HG02884 (cell line): Measurements from ENCODE around the gene RNF152.
A peak's percentile ranks its signal among the peaks of the same experiment; 100 is the strongest.

Experiments used
- ATAC-seq: cut with Tn5 transposase; IDR thresholded peaks from one replicate; pipeline ENCODE4 v1.9.1; 2021; ENCODE audit warnings: mild to moderate bottlenecking, moderate library complexity; ENCODE audit not compliant: unreplicated experiment

Gene RNF152

GRCh38 chr18:61894751-61895524, 2.1 kb upstream of the RNF152 start:
- no peak for ATAC-seq

- peak; percentile 76 for ATAC-seq
These were observed 1.4 kb upstream of the RNF152 start for GRCh38 chr18:61893971-61894750.

DNA sequence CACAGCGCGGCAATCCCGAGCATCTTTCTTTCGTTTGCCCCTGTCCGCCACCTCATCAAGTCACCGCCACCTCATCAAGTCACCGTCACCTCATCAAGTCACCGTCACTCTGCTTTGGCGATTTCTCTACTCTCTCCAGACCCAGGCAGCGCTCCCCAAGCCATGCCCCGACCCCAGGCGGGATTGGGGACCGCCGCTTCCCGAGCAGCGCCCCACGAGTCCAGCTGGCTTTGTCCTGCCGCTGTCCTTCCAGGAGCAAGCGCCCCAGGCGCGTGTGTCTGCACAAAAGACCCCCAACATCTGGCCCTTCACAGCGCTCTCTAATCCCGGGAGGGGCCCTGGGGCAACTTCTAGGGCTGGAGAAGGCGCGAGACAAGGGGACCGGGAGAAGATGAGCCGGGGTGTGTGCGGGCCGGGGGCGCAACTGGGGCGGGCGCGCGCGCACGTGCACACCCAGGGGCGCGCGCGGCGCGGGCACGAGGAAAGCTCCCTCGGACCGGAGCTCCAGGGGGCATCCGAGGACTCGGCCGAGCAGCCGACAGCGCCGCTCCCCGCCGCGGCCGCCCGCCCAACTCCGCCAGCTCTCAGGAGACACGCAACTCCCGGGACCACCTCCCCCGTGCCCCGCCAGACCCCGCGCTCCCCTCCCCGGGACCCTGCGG, 633 bp upstream of the RNF152 start:
- peak; percentile 7 for ATAC-seq

DNA sequence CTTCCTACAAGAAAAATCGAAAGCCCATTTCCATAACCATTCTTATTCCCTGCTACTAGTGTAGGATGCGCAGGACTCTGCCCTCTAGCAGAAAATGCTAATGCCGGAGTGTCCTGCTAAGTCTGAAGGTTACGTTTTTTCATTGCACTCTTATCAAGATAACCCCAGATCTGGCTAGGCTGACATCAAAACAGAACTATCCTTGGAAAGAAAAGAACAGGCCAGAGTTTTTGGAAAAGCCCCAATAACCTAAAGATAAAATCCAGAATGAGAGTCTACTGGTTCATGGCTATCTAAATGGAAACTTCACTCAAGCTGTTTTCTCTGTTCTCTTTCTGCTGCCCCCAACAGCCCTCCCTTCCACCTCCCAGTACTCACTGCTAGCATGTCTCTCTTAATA, 913 bp downstream of the RNF152 start:
- ATAC-seq: no peak

GRCh38 chr18:61891271-61891670, 1.5 kb downstream of the RNF152 start:
- ATAC-seq: no peak

DNA sequence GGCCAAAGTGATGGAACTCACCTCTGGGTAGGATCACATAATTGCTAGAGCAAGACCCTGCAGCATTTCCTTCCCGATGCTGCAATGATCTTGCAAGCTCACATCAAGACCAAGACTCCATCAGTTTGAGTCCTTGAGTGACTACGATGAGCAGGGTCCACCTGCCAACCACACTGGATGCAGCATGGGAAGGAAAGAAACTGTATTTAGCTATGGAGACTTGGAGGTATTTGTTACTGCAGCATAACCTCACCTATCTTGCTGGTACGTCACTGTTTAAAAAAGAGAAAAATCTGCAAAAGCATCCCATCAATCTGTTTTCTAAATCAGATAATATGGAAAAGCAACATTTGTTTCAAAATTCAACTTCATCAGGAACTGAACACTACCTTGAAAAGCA, 2.5 kb downstream of the RNF152 start:
- no peak for ATAC-seq

- no peak for ATAC-seq
These were observed 3.3 kb downstream of the RNF152 start for GRCh38 chr18:61889541-61889940.

DNA sequence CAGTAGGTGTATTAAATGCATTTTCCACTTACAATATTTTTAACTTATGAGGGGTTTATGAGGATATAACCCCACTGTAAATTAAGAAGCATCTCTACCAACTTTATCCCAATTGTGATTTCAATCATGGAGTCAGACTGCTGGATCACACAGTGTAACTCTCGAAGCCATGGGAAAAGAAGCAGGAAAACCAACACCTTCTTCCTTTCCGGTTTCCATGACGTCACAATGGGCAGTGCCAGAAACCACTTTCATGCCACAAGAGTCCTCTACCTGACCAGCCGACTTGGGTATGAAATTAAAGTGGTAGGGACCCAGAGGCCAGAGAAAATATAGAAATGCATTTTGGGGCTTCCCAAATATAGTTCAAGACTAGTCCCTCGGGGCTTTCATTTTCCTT, 4.2 kb downstream of the RNF152 start:
- ATAC-seq: no peak

DNA sequence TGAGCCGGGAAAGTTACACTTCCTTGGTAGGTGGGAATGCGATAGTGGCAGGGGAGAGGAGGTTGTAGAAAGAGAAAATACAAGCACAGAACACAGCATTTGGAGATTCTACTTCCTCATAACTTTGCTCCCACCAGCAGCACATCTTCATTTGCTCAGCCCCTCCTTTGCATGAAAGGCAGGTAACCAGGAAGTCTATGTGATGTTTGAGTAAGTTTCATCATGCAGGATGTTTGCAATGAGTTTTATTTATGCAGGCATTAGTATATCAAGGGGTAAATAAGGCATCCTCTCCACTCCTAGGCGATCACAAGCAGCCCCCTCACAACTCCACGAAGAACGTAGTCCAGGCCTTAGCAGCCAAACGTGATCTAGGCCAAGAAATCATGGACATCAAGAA, 5.0 kb downstream of the RNF152 start:
- ATAC-seq: no peak

DNA sequence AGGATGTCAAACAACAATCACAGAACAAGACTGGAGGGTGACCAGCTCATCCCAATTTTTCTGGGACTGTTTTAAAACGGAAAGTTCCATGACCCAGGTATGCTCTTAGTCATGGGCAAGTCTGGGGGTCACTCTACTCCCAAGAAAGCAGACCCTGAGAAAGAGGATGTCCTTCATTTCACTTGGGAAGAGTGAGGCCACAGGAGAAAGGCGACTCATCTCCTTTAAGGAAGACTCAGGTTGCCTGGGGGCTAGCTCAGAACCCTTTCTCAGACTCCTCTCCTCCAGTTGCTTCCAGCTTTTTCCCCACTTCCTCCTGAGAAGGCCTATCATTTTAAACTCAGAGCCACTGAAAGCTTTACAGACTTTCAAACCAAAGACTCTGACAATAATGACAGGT, 9.3 kb downstream of the RNF152 start:
- no peak for ATAC-seq

GRCh38 chr18:61882296-61883004, 10.4 kb downstream of the RNF152 start:
- no peak for ATAC-seq

- no peak for ATAC-seq
These were observed 15.9 kb downstream of the RNF152 start for GRCh38 chr18:61876899-61877298.

DNA sequence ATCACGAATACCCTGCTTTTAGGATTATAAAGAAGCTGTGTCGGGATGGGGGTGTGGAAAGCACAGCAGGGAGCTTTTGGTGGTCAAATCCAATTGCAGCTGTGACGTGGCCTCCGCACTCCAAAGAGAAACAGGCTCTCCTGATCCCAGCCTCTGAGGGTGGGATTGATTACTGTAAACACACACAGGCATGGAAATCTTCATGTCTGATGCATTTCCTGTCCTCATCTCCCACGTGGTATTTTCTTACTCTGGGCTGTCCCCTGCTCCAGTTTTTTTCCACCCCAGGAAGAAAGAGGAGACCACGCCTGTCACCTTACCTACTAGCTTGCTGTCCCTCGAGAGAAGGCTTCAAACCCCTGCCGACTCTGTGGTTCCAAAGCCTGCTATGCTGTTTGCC, 22.7 kb downstream of the RNF152 start:
- ATAC-seq: no peak

- ATAC-seq: no peak
These were observed 23.2 kb downstream of the RNF152 start for GRCh38 chr18:61869636-61870035.

DNA sequence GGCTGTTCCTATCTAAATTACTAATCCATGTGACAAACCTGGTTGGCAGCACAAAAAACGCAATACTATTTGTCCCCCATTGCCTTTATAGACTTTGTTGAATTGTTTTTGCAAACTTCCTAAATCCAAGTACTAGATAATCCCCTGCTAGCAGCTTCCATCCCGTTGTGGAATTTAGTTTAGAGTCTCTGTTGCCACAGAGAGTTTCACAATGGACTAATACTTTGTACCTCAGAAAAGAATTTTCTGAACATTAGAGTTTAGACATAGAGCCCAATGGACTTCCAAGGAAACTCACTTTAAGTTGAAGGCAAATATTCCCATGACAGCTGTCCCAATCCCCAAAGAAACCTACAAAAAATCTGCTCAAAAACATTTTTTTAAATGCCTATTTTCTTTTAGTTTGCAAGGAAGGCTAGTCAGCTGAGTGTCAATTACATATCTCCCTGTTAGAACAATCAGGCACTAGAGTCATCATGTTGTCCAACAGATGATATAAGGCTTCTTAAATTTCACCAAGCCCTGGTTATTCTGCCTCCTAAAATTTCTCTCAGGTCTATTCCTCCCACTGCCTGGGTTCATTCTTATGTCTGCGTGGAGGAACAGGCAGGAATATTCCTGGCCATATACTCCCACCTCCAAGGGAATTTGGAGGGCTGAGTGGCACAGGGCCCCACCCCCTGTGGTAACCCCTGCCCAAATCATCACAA, 27.2 kb downstream of the RNF152 start:
- ATAC-seq: no peak

DNA sequence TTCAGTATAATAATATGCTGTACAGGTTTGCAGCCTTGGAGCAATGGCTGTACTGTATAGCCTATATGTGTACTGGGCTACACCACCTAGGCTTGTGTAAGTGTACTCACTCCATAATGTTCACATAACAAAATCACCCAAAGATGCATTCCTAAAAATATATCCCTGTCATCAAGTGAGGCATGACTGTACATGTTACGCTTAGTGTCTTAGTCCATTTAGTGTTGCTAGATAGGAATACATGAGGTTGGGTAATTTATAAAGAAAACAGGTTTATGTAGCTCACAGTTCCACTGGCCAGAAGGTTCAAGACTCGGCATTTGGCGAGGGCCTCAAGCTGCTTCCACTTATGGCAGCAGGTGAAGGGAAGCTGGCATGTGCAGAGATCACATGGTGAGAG, 31.4 kb downstream of the RNF152 start:
- ATAC-seq: no peak

DNA sequence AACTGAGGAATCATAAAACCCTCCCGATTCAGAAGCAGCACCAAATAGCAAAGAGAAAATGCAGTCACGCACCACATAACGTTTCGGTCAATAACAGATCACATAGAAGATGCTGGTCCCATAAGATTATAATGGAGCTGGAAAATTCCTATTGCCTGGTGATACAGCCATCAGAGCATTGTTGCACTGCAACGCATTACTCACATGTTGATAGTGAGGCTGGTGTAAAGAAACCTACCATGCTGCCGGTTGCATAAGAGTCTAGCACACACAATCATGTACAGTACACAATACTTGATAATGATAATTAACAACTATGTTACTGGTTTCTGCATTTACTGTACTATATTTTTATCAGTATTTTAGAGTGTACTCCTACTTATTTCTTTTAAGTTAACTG, 32.5 kb downstream of the RNF152 start:
- no peak for ATAC-seq

- no peak for ATAC-seq
These were observed 33.7 kb downstream of the RNF152 start for GRCh38 chr18:61859113-61859512.

DNA sequence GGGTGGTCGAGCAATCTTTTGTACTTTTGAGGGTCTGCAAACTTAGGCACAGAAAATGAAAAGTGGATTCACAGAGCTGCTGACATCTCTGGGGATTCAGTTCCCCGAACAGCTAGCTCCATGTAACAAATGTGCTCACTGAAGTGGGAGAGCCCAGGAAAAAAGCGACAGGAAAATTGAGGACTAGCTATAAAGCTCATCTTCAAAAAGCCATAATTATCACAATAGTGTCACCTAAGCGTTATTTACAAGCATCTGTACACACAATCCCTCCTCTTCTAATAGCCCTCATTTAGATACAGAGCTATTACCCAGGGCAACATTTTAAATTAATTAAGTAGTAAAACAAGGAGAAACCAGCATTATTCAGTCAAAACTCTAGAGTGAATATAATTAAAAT, 36.1 kb downstream of the RNF152 start:
- no peak for ATAC-seq
